H9 (cell line): Measurements from ENCODE around the gene SORBS1. TPM values are rescaled to one million over a fixed set of nuclear protein-coding genes. Genes with fewer than 3 reads are reported as not detected.

ENCODE experiments used
- DNase-seq: peaks from one replicate; pipeline ENCODE4 v3.0.0-alpha.2; 2017
- H2AFZ ChIP-seq: one replicate; pipeline ENCODE4 v1.6.1; 2013; ENCODE audit warnings: mild to moderate bottlenecking, low read length, control low read depth, moderate library complexity
- H2AK5ac ChIP-seq: 2 replicates; pipeline ENCODE4 v1.6.1; 2013; ENCODE audit warnings: low read length, control low read depth, mixed read lengths; ENCODE audit not compliant: insufficient read length
- H2BK120ac ChIP-seq: one replicate; pipeline ENCODE4 v1.6.1; 2013; ENCODE audit warnings: low read depth, mild to moderate bottlenecking, low read length, control low read depth, inconsistent platforms; ENCODE audit not compliant: poor library complexity, severe bottlenecking
- H2BK12ac ChIP-seq: 2 replicates; pipeline ENCODE4 v1.6.1; 2013; ENCODE audit warnings: low read length, control low read depth, mixed read lengths, low read depth; ENCODE audit not compliant: insufficient read length
- H2BK15ac ChIP-seq: 2 replicates; pipeline ENCODE4 v1.6.1; 2013; ENCODE audit warnings: low read depth, low read length, control low read depth
- H2BK20ac ChIP-seq: one replicate; pipeline ENCODE4 v1.6.1; 2013; ENCODE audit warnings: low read depth, mild to moderate bottlenecking, low read length, control low read depth, inconsistent platforms; ENCODE audit not compliant: poor library complexity, severe bottlenecking
- H2BK5ac ChIP-seq: 2 replicates; pipeline ENCODE4 v1.6.1; 2013; ENCODE audit warnings: low read length, control low read depth, mixed read lengths; ENCODE audit not compliant: insufficient read length
- H3K14ac ChIP-seq: 2 replicates; pipeline ENCODE4 v1.6.1; 2013; ENCODE audit warnings: low read length, control low read depth; ENCODE audit not compliant: insufficient read depth
- H3K18ac ChIP-seq: 2 replicates; pipeline ENCODE4 v1.6.1; 2013; ENCODE audit warnings: low read depth, mild to moderate bottlenecking, mixed read lengths, low read length, control low read depth; ENCODE audit not compliant: insufficient read length
- H3K23ac ChIP-seq: 2 replicates; pipeline ENCODE4 v1.6.1; 2013; ENCODE audit warnings: low read length, control low read depth, mixed read lengths, low read depth; ENCODE audit not compliant: insufficient read length
- H3K23me2 ChIP-seq: 2 replicates; pipeline ENCODE4 v1.6.1; 2013; ENCODE audit warnings: low read depth, mild to moderate bottlenecking, mixed read lengths, low read length, control low read depth; ENCODE audit not compliant: insufficient read length, poor library complexity, severe bottlenecking
- H3K27ac ChIP-seq: 2 replicates; pipeline ENCODE4 v1.5.1; 2013; ENCODE audit warnings: low read length, control low read depth, mixed read lengths, low read depth; ENCODE audit not compliant: insufficient read length
- H3K27me3 ChIP-seq: 2 replicates; pipeline ENCODE4 v1.6.1; 2013; ENCODE audit warnings: low read length, control low read depth, inconsistent platforms; ENCODE audit not compliant: insufficient read depth
- H3K4ac ChIP-seq: 2 replicates; pipeline ENCODE4 v1.6.1; 2013; ENCODE audit warnings: low read depth, mild to moderate bottlenecking, control low read depth, inconsistent platforms, low read length, moderate library complexity
- H3K4me1 ChIP-seq: 2 replicates; pipeline ENCODE4 v1.6.1; 2013; ENCODE audit warnings: low read length, control low read depth, inconsistent platforms; ENCODE audit not compliant: insufficient read depth
- H3K4me2 ChIP-seq: 2 replicates; pipeline ENCODE4 v1.6.1; 2013; ENCODE audit warnings: low read length, control low read depth, mixed read lengths; ENCODE audit not compliant: insufficient read length, insufficient read depth
- H3K56ac ChIP-seq: 2 replicates; pipeline ENCODE4 v1.6.1; 2013; ENCODE audit warnings: low read depth, mild to moderate bottlenecking, mixed read lengths, low read length, control low read depth; ENCODE audit not compliant: insufficient read length
- H3K79me1 ChIP-seq: 2 replicates; pipeline ENCODE4 v1.6.1; 2013; ENCODE audit warnings: low read depth, mild to moderate bottlenecking, moderate library complexity, low read length, control low read depth, inconsistent platforms; ENCODE audit not compliant: insufficient read depth, poor library complexity, severe bottlenecking
- H3K79me2 ChIP-seq: 2 replicates; pipeline ENCODE4 v1.6.1; 2013; ENCODE audit warnings: low read length, control low read depth, inconsistent platforms; ENCODE audit not compliant: insufficient read depth
- H3K9ac ChIP-seq: 2 replicates; pipeline ENCODE4 v1.6.1; 2013; ENCODE audit warnings: low read length, control low read depth, mixed read lengths; ENCODE audit not compliant: insufficient read length; ENCODE audit errors: extremely low read depth
- H3K9me3 ChIP-seq: one replicate; pipeline ENCODE4 v1.6.1; 2013; ENCODE audit warnings: low read depth, low read length, inconsistent platforms; ENCODE audit not compliant: control insufficient read depth
- H3T11ph ChIP-seq: one replicate; pipeline ENCODE4 v1.6.1; 2013; ENCODE audit warnings: mild to moderate bottlenecking, low read length, control low read depth, inconsistent platforms
- H4K20me1 ChIP-seq: one replicate; pipeline ENCODE4 v1.6.1; 2013; ENCODE audit not compliant: control insufficient read depth, insufficient read length, insufficient read depth
- H4K5ac ChIP-seq: 2 replicates; pipeline ENCODE4 v1.6.1; 2013; ENCODE audit warnings: low read depth, mild to moderate bottlenecking, mixed read lengths, low read length, control low read depth; ENCODE audit not compliant: insufficient read length
- H4K8ac ChIP-seq: replicated peaks from 2 replicates; pipeline ENCODE4 v1.6.1; 2013; ENCODE audit warnings: low read length, control low read depth, mixed read lengths, low read depth; ENCODE audit not compliant: insufficient read length
- H4K91ac ChIP-seq: 2 replicates; pipeline ENCODE4 v1.6.1; 2013; ENCODE audit warnings: low read depth, mild to moderate bottlenecking, moderate library complexity, mixed read lengths, low read length, control low read depth; ENCODE audit not compliant: insufficient read length
- H3K27ac Mint-ChIP-seq, 3 experiments: 2 replicates in 2 of 3; 3 replicates in 1 of 3; pipeline ENCODE4 v1.8.0; 2020 to 2021; ENCODE audit warnings: mixed read lengths in 3 of 3, mild to moderate bottlenecking in 1 of 3, moderate library complexity in 1 of 3
- H3K27me3 Mint-ChIP-seq: 2 replicates; pipeline ENCODE4 v1.8.0; 2021; ENCODE audit warnings: low read depth, mild to moderate bottlenecking, moderate library complexity, mixed read lengths
- H3K36me3 Mint-ChIP-seq, 3 experiments: 2 replicates in 2 of 3; 3 replicates in 1 of 3; pipeline ENCODE4 v1.8.0; 2020 to 2021; ENCODE audit warnings: low read depth in 3 of 3, mixed read lengths in 3 of 3; ENCODE audit not compliant: insufficient read depth in 1 of 3
- H3K4me1 Mint-ChIP-seq, 2 experiments: 2 replicates each; pipeline ENCODE4 v1.8.0; 2020; ENCODE audit warnings: mixed read lengths in 2 of 2
- H3K4me3 Mint-ChIP-seq, 2 experiments: 2 replicates in 1 of 2; 3 replicates in 1 of 2; pipeline ENCODE4 v1.8.0; 2020 to 2021; ENCODE audit warnings: mild to moderate bottlenecking in 2 of 2, mixed read lengths in 2 of 2, moderate library complexity in 1 of 2
- H3K9me3 Mint-ChIP-seq, 2 experiments: 2 replicates in 1 of 2; 3 replicates in 1 of 2; pipeline ENCODE4 v1.8.0; 2020; ENCODE audit warnings: mild to moderate bottlenecking in 2 of 2, mixed read lengths in 2 of 2, moderate library complexity in 1 of 2
- CTCF ChIP-seq: fragments of 200-600 bp; sonication (generic); conservative IDR thresholded peaks from 3 replicates; pipeline ENCODE4 v1.8.0; 2021; ENCODE audit warnings: antibody characterized with exemption, mild to moderate bottlenecking
- WGBS: extraction: QIAGEN DNeasy Blood & Tissue Kit; methylation state at CpG from one replicate; pipeline ENCODE4 v1.1.7; 2013; ENCODE audit warnings: missing lambda C conversion rate, low lambda C conversion rate, mixed read lengths; ENCODE audit not compliant: insufficient read length; ENCODE audit errors: extremely low coverage; 5-methylcytosine and 5-hydroxymethylcytosine counted together
- total RNA-seq: library from RNA; stranded (reverse); gene quantifications from 2 replicates; pipeline ENCODE4 v1.2.1, GENCODE V29; 2021

The SORBS1 gene
- total RNA-seq, 1 experiment from 2014 or later = 24.3 TPM

DNA sequence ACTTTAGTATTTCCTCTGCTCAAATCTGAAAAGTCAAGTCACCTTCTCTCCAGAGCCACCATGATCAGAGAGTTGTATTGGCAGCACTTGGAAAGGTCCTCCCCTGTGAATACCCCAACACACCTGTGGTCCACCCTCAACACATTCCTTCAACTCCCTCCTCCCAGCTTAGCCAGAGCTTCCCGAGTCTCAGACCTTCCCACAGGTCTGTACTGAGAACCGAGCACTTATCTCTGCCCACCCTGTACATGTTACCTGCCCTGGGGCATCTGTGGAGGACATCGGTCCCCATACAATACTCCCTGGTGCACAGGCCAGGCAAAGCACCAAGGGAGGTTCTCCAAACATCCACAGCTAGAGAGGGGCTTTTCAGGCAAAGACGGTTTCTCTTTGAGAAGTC lies 30.6 kb downstream of the SORBS1 start:
- Mint-ChIP-seq H3K27me3 (peaks cover 1% of the 10 kb centered on the region; the same call in 1 of the 2 replicates), H3K4me3 (peak overlapping the region in 1 of 2 experiments; percentile 16; a peak in 1 of 5 replicates), H3K4me1 (peaks cover 27 to 29% of the 10 kb centered on the region in 2 experiments), H3K36me3 (no peaks in the 10 kb centered on the region), H3K27ac (peak overlapping the region in 1 of 3 experiments; percentile 60; a peak in 2 of 7 replicates), H3K9me3 (no peaks in the 10 kb centered on the region; a peak in 1 of 5 replicates)
- no peak overlapping the region for H2BK12ac ChIP-seq
- no peak overlapping the region for H4K5ac ChIP-seq
- H3K18ac ChIP-seq = no peak overlapping the region
- no peak overlapping the region for H2BK5ac ChIP-seq
- no peak overlapping the region for H3K4ac ChIP-seq
- H3K56ac ChIP-seq = no peak overlapping the region
- no peaks in the 10 kb centered on the region for H3K79me1 ChIP-seq
- H3K4me1 ChIP-seq = peaks cover 17% of the 10 kb centered on the region
- no peaks in the 10 kb centered on the region for H3K9me3 ChIP-seq
- H3K27me3 ChIP-seq = no peaks in the 10 kb centered on the region
- H2BK120ac ChIP-seq = no peak overlapping the region
- no peak overlapping the region for H2BK15ac ChIP-seq
- H2BK20ac ChIP-seq = no peak overlapping the region
- no peak overlapping the region for H3K23ac ChIP-seq
- no peak overlapping the region for H3T11ph ChIP-seq
- no peak overlapping the region for H2AK5ac ChIP-seq
- no CpG with 5 or more reads among the region's 4 CpGs for WGBS
- no peak overlapping the region for H3K9ac ChIP-seq
- H2AFZ ChIP-seq = no peak overlapping the region
- H3K4me2 ChIP-seq = no peak overlapping the region
- no peak for TF ChIP-seq CTCF
- H3K27ac ChIP-seq = no peak overlapping the region
- H4K8ac ChIP-seq = no peak overlapping the region
- no peaks in the 10 kb centered on the region for H3K23me2 ChIP-seq
- H3K79me2 ChIP-seq = peaks cover 2% of the 10 kb centered on the region
- H4K20me1 ChIP-seq = no peaks in the 10 kb centered on the region
- H3K14ac ChIP-seq = no peak overlapping the region
- no peak for DNase-seq
- H4K91ac ChIP-seq = no peak overlapping the region
